ENCODE measurements around the gene CATSPERZ. TPM values are rescaled to one million over a fixed set of nuclear protein-coding genes. Genes with fewer than 3 reads are reported as not detected.

Gene CATSPERZ
- total and polyA plus RNA-seq, 2 of the 8 experiments (the other 6 are each of a cell fraction or from before 2014, with no cell fraction given), result 0.77 TPM; not detected in 1

DNA sequence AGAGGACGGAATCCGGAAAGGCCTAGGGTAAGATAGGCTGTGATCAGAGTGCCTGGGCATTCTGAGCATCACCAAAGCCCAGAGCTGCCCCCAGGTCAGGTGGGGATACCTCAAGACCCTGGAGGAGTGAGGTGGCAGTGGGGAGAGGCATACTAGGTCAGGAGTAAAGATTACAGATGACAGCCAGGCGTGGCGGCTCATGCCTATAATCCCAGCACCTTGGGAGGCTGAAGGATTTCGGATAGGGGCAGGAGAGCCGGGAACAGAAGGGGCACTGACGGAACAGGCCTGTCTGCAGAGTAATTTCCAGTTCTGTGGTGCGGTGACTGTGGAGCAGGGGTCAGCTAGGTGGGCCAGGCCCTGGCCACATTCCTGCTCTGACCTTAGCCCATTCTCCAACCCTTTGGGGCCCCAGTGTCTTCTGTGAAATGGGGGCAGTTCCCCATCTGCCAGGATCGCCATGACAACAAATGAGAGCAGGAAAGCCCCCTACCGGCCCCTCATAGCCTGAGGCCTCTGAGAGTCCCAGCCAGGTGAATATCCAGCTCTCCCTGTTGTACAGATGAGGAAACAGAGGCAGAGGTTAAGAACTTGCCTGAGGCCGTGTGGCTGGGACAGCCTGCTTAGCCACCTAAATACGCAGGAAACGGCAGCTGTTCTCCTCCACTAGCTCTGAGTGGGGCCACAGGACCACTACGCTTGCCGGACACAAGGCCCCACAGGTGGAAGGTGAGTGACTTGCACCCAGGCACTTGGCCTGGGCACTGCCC is 24.9 kb upstream of the CATSPERZ start:
- Histone ChIP-seq H2BK120ac (replicated peaks; ENCODE audit: low read depth, low read length) (no peak overlapping the region), H3K9me3 (ENCODE audit: insufficient read depth in 2 of 2, low read depth in 1 of 2, low read length in 1 of 2) (no peaks in the 10 kb centered on the region), H2AFZ (ENCODE audit: low read length) (no peak overlapping the region), H3K14ac (ENCODE audit: insufficient read length) (no peak overlapping the region), H4K91ac (replicated peaks; ENCODE audit: insufficient read length, low read length) (no peak overlapping the region), H2AK5ac (ENCODE audit: low read depth, low read length) (no peak overlapping the region), H3K9ac (replicated peaks in 1 of 4; ENCODE audit: extremely low read depth in 1 of 4, low read depth in 3 of 4, low read length in 3 of 4) (no peak overlapping the region), H3K79me1 (ENCODE audit: low read depth, low read length) (no peaks in the 10 kb centered on the region; the same call in 1 of the 2 replicates), H3K79me2 (ENCODE audit: control insufficient read depth in 1 of 2, insufficient read depth in 2 of 2, low read length in 2 of 2) (0 out of 4 replicates have a peak, but pooled peaks cover 0 to 4% of the 10 kb centered on the region in 2 experiments), H4K20me1 (replicated peaks in 1 of 2; ENCODE audit: control insufficient read depth in 1 of 2, insufficient read depth in 2 of 2, low read length in 2 of 2) (no peaks in the 10 kb centered on the region), H2BK12ac (ENCODE audit: low read depth, low read length) (no peak overlapping the region), H3K23me2 (ENCODE audit: low read depth, low read length) (0 out of 2 replicates have a peak, but pooled peaks cover 2% of the 10 kb centered on the region), H3K4me3 (ENCODE audit: extremely low read depth in 1 of 4, insufficient read depth in 2 of 4, low read depth in 3 of 4, low read length in 4 of 4) (no peak overlapping the region), H3K18ac (ENCODE audit: extremely low read depth, low read length) (no peak overlapping the region), H3K4me1 (replicated peaks in 1 of 4; ENCODE audit: control insufficient read depth in 3 of 4, insufficient read depth in 4 of 4, low read length in 3 of 4) (peaks cover 0 to 5% (median 2%) of the 10 kb centered on the region in 4 experiments; a peak in 1 of 7 replicates), H3K27me3 (replicated peaks in 1 of 4; ENCODE audit: control insufficient read depth in 3 of 4, extremely low read depth in 1 of 4, insufficient read depth in 3 of 4, low read length in 3 of 4) (no peaks in the 10 kb centered on the region), H3K27ac (ENCODE audit: low read depth, low read length) (no peak overlapping the region), H3K36me3 (ENCODE audit: control insufficient read depth in 2 of 4, insufficient read depth in 4 of 4, low read length in 3 of 4) (no peaks in the 10 kb centered on the region; a peak in 1 of 8 replicates), H4K8ac (ENCODE audit: extremely low read depth, insufficient read depth, low read length) (no peak overlapping the region), H2BK20ac (ENCODE audit: low read length) (no peak overlapping the region), H3K4me2 (ENCODE audit: insufficient read depth in 1 of 2, low read depth in 2 of 2, low read length in 2 of 2) (no peak overlapping the region), H3K56ac (replicated peaks; ENCODE audit: insufficient read length, low read depth, low read length) (no peak overlapping the region), H2BK5ac (ENCODE audit: low read depth, low read length) (peak overlapping the region; percentile 35; the same call in 1 of the 2 replicates), H3K23ac (ENCODE audit: insufficient read length) (no peak overlapping the region), H3K4ac (replicated peaks; ENCODE audit: insufficient read length, low read depth, low read length) (no peak overlapping the region), H4K5ac (ENCODE audit: insufficient read length, low read depth, low read length) (no peak overlapping the region), H2BK15ac (ENCODE audit: low read length) (no peak overlapping the region)
- DNase-seq (ENCODE audit: low read depth in 1 of 2, low spot score in 2 of 2) (no peak), FAIRE-seq (no peak)
- WGBS, 2 experiments (ENCODE audit: extremely low coverage in 1 of 2, insufficient coverage in 1 of 2, insufficient read length in 1 of 2, insufficient replicate concordance in 2 of 2, low coverage in 1 of 2, low lambda C conversion rate in 2 of 2, missing lambda C conversion rate in 1 of 2), result 80% methylated on average over 15 of the region's 15 CpGs; no CpG with 5 or more reads in 1 of the 2 experiments
- POLR2A ChIA-PET (ENCODE audit: partially characterized antibody), result interaction anchor here (0.6 to 1.8 kb wide), 5 partner anchors 17 to 42 kb away, joined by 3 to 6 read pairs (median 3); partner anchors contain the start of genes PRDX5 and TRMT112
- CTCF ChIA-PET (ENCODE audit: partially characterized antibody), result interaction anchor here (0.6 to 13.7 kb wide), 7 partner anchors 12 to 90 kb away, joined by 3 to 168 read pairs (median 5); partner anchors contain the start of genes CATSPERZ, ESRRA and PLCB3
- TF ChIP-seq KDM1A (IDR thresholded peaks at IDR 0.05; ENCODE audit: borderline replicate concordance, low read length) (no peak), SP2 (IDR thresholded peaks at IDR 0.05; ENCODE audit: low read length) (no peak), SIN3A (conservative IDR thresholded peaks at IDR 0.05 in 1 of 2, IDR thresholded peaks at IDR 0.05 in 1 of 2; ENCODE audit: low read depth in 1 of 2, low read length in 2 of 2) (no peak), ATF2 (IDR thresholded peaks at IDR 0.05; ENCODE audit: low read length) (no peak), CHD2 (IDR thresholded peaks at IDR 0.05; ENCODE audit: low read length) (no peak), CEBPB (IDR thresholded peaks at IDR 0.05; ENCODE audit: low read depth, low read length) (no peak), POLR2A (IDR thresholded peaks at IDR 0.05; ENCODE audit: control extremely low read depth in 1 of 2, low read depth in 2 of 2, low read length in 2 of 2) (no peak)
- TF ChIP-seq, protein P1, sequence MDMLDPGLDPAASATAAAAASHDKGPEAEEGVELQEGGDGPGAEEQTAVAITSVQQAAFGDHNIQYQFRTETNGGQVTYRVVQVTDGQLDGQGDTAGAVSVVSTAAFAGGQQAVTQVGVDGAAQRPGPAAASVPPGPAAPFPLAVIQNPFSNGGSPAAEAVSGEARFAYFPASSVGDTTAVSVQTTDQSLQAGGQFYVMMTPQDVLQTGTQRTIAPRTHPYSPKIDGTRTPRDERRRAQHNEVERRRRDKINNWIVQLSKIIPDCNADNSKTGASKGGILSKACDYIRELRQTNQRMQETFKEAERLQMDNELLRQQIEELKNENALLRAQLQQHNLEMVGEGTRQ (IDR thresholded peaks at IDR 0.05; ENCODE audit: low read length), result no peak
